Measurements from ENCODE around the gene ABI1. TPM values are rescaled to one million over a fixed set of nuclear protein-coding genes. Genes with fewer than 3 reads are reported as not detected.

ABI1 gene
- total and polyA plus RNA-seq, 4 donors, result 10.7 to 18.3 (median 14.3) TPM

DNA sequence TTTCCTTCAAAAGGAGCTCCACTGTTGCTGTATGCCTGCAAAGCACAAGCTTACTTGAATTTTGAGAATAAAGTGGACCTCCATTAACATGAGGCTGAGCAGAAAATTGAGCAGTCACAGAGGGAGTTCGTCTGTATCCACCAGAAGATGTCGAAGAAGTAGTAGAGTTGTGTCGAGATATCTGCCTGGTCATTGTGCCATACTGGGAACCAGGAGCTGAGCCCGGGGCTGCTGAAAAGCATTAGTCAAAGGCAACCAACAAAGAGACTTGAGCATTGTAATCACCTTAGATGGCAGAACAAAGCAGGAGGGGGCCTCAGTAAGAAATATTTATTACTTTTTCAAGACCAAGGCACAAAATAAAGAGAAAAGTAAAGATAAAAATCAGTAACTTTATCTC lies 101.8 kb downstream of the ABI1 start:
- no peak overlapping the region for H3K27ac ChIP-seq (ENCODE audit: low read depth in 1 of 2, low read length in 2 of 2)
- H3K4me1 ChIP-seq (ENCODE audit: control insufficient read depth in 4 of 4, insufficient read depth in 4 of 4, low read length in 3 of 4), result no peaks in the 10 kb centered on the region
- H3K9me3 ChIP-seq (ENCODE audit: control insufficient read depth in 4 of 4, low read length in 3 of 4), result no peaks in the 10 kb centered on the region
- TF ChIP-seq NR2F2 (IDR thresholded peaks at IDR 0.05), result no peak
- TF ChIP-seq ZBTB33 (IDR thresholded peaks at IDR 0.05), result no peak
- TF ChIP-seq, protein P1, sequence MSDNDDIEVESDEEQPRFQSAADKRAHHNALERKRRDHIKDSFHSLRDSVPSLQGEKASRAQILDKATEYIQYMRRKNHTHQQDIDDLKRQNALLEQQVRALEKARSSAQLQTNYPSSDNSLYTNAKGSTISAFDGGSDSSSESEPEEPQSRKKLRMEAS (IDR thresholded peaks at IDR 0.05), result no peak
- TF ChIP-seq, protein P2, sequence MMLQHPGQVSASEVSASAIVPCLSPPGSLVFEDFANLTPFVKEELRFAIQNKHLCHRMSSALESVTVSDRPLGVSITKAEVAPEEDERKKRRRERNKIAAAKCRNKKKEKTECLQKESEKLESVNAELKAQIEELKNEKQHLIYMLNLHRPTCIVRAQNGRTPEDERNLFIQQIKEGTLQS (IDR thresholded peaks at IDR 0.05), result no peak
- TF ChIP-seq FOXA1 (IDR thresholded peaks at IDR 0.05), result no peak
- no peak for DNase-seq (ENCODE audit: low spot score)
- peaks cover 0 to 9% (median 3%) of the 10 kb centered on the region in 4 donors for H3K36me3 ChIP-seq (ENCODE audit: control insufficient read depth in 4 of 4, insufficient read depth in 3 of 4, low read depth in 1 of 4, low read length in 3 of 4)
- 91% methylated on average over 4 of the region's 4 CpGs for WGBS
- H3K9ac ChIP-seq (ENCODE audit: low read depth in 1 of 2, low read length in 2 of 2), result no peak overlapping the region
- H3K4me3 ChIP-seq (ENCODE audit: low read depth in 1 of 3, low read length in 3 of 3), result no peak overlapping the region
- H3K27me3 ChIP-seq (ENCODE audit: control insufficient read depth in 4 of 4, insufficient read depth in 4 of 4, low read length in 3 of 4), result no peaks in the 10 kb centered on the region

GRCh38 chr10:26755443-26755903 lies 105.3 kb downstream of the ABI1 start:
- Histone ChIP-seq H3K36me3 (ENCODE audit: control insufficient read depth in 4 of 4, insufficient read depth in 3 of 4, low read depth in 1 of 4, low read length in 3 of 4) (peaks cover 0 to 9% (median 2%) of the 10 kb centered on the region in 4 donors), H3K4me1 (ENCODE audit: control insufficient read depth in 4 of 4, insufficient read depth in 4 of 4, low read length in 3 of 4) (no peaks in the 10 kb centered on the region), H3K27ac (ENCODE audit: low read depth in 1 of 2, low read length in 2 of 2) (no peak overlapping the region), H3K4me3 (ENCODE audit: low read depth in 1 of 3, low read length in 3 of 3) (no peak overlapping the region), H3K9ac (ENCODE audit: low read depth in 1 of 2, low read length in 2 of 2) (no peak overlapping the region), H3K27me3 (ENCODE audit: control insufficient read depth in 4 of 4, insufficient read depth in 4 of 4, low read length in 3 of 4) (no peaks in the 10 kb centered on the region), H3K9me3 (ENCODE audit: control insufficient read depth in 4 of 4, low read length in 3 of 4) (no peaks in the 10 kb centered on the region)
- TF ChIP-seq REST (IDR thresholded peaks at IDR 0.05) (no peak), ZBTB33 (IDR thresholded peaks at IDR 0.05) (no peak), RAD21 (IDR thresholded peaks at IDR 0.05) (no peak), TAF1 (conservative IDR thresholded peaks at IDR 0.05) (no peak), NR2F2 (IDR thresholded peaks at IDR 0.05) (no peak), YY1 (IDR thresholded peaks at IDR 0.05) (no peak), JUND (IDR thresholded peaks at IDR 0.05) (no peak), HNF4A (conservative IDR thresholded peaks at IDR 0.05) (no peak), FOXA2 (IDR thresholded peaks at IDR 0.05) (no peak), HNF4G (IDR thresholded peaks at IDR 0.05) (no peak), SP1 (IDR thresholded peaks at IDR 0.05) (no peak), RXRA (IDR thresholded peaks at IDR 0.05) (no peak), EGR1 (IDR thresholded peaks at IDR 0.05; ENCODE audit: low read depth in 2 of 2) (no peak), GABPA (IDR thresholded peaks at IDR 0.05 in 1 of 2, conservative IDR thresholded peaks at IDR 0.05 in 1 of 2) (no peak), FOXA1 (IDR thresholded peaks at IDR 0.05) (no peak)
- TF ChIP-seq, protein P1 (IDR thresholded peaks at IDR 0.05), result no peak
- TF ChIP-seq, protein P2 (IDR thresholded peaks at IDR 0.05), result no peak
- TF ChIP-seq, protein P3, sequence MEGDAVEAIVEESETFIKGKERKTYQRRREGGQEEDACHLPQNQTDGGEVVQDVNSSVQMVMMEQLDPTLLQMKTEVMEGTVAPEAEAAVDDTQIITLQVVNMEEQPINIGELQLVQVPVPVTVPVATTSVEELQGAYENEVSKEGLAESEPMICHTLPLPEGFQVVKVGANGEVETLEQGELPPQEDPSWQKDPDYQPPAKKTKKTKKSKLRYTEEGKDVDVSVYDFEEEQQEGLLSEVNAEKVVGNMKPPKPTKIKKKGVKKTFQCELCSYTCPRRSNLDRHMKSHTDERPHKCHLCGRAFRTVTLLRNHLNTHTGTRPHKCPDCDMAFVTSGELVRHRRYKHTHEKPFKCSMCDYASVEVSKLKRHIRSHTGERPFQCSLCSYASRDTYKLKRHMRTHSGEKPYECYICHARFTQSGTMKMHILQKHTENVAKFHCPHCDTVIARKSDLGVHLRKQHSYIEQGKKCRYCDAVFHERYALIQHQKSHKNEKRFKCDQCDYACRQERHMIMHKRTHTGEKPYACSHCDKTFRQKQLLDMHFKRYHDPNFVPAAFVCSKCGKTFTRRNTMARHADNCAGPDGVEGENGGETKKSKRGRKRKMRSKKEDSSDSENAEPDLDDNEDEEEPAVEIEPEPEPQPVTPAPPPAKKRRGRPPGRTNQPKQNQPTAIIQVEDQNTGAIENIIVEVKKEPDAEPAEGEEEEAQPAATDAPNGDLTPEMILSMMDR (IDR thresholded peaks at IDR 0.05; ENCODE audit: low read depth, low read length, missing input control), result no peak
- DNase-seq (ENCODE audit: low spot score), result no peak
- WGBS, result 91% methylated on average over 4 of the region's 4 CpGs

All from liver (tissue), 9 donors.